GM12878 (cell line): ENCODE data around the gene VPS8. TPM values are rescaled to one million over a fixed set of nuclear protein-coding genes. Genes with fewer than 3 reads are reported as not detected.

Source experiments
- ATAC-seq: fragments of 200-7000 bp; cut with Tn5 transposase; 3 replicates; pipeline ENCODE4 v1.9.1; 2020; ENCODE audit warnings: mild to moderate bottlenecking, moderate library complexity
- BruUV-seq: library from RNA; stranded (reverse); fragments of 400-500 nt; replicated peaks from 2 replicates; lab custom pipeline; 2021; lab: Mats Ljungman, UMichigan
- CTCF ChIA-PET: fragments of 300-600 bp; sonication (Branson Sonifier 250); formaldehyde crosslinking; extraction: SDS; loops from one replicate; lab custom pipeline; 2021; ENCODE audit warnings: inconsistent platforms; lab: Yijun Ruan, JAX
- POLR2A ChIA-PET: fragments of 350-600 bp; formaldehyde crosslinking; extraction: SDS; loops from one replicate; lab custom pipeline; 2021; ENCODE audit warnings: inconsistent platforms; lab: Charles Lee
- RAD21 ChIA-PET: fragments of 300-600 bp; sonication (Branson Sonifier 250); formaldehyde crosslinking; loops from one replicate; lab custom pipeline; 2023; ENCODE audit warnings: antibody characterized with exemption; ENCODE audit not compliant: unreplicated experiment; lab: Charles Lee
- SMC1A ChIA-PET: fragments of 300-600 bp; sonication (Branson Sonifier 250); formaldehyde crosslinking; loops from one replicate; lab custom pipeline; 2023; ENCODE audit not compliant: unreplicated experiment, uncharacterized antibody; lab: Charles Lee
- DNase-seq: peaks from one replicate; pipeline ENCODE4 v3.0.0-alpha.2; 2011; ENCODE audit warnings: low read depth, low spot score
- FAIRE-seq: peaks from 3 replicates; lab custom pipeline; 2011; peaks lifted over from hg19 to GRCh38; lab: Jason Lieb, UNC
- H2AFZ ChIP-seq: 2 replicates; pipeline ENCODE4 v1.6.0; 2011; ENCODE audit warnings: low read depth, low read length, control low read depth; ENCODE audit not compliant: control insufficient read depth
- H3K27ac ChIP-seq: 2 replicates; pipeline ENCODE4 v1.5.1; 2011; ENCODE audit warnings: control low read depth; ENCODE audit not compliant: control insufficient read depth, insufficient read depth
- H3K27me3 ChIP-seq, 2 experiments: replicated peaks in 1 of 2; 2 replicates each; pipeline versions ENCODE4 v1.6.0 to v1.6.1; 2011; ENCODE audit warnings: low read length in 1 of 2; ENCODE audit not compliant: control insufficient read depth in 2 of 2, insufficient read depth in 2 of 2
- H3K36me3 ChIP-seq, 2 experiments: 2 replicates each; pipeline ENCODE4 v1.5.1; 2011; ENCODE audit warnings: low read length in 1 of 2; ENCODE audit not compliant: control insufficient read depth in 2 of 2, insufficient read depth in 2 of 2
- H3K4me1 ChIP-seq: 2 replicates; pipeline ENCODE4 v1.6.1; 2011; ENCODE audit warnings: mild to moderate bottlenecking, low read length, moderate library complexity, mixed read lengths; ENCODE audit not compliant: control insufficient read depth, insufficient read depth
- H3K4me2 ChIP-seq: 2 replicates; pipeline ENCODE4 v1.6.0; 2011; ENCODE audit warnings: control low read depth; ENCODE audit not compliant: control insufficient read depth, insufficient read depth
- H3K4me3 ChIP-seq: fragments of 200-600 bp; sonication (generic); 2 replicates; pipeline ENCODE4 v1.5.1; 2016
- H3K79me2 ChIP-seq: 2 replicates; pipeline ENCODE4 v1.6.0; 2011; ENCODE audit warnings: low read length; ENCODE audit not compliant: control insufficient read depth, insufficient read depth
- H3K9ac ChIP-seq: 2 replicates; pipeline ENCODE4 v1.8.0; 2011; ENCODE audit warnings: low read length, control low read depth, mixed read lengths; ENCODE audit not compliant: control insufficient read depth, insufficient read depth
- H3K9me3 ChIP-seq: replicated peaks from 3 replicates; pipeline ENCODE4 v1.5.1; 2011; ENCODE audit warnings: mild to moderate bottlenecking, low read length; ENCODE audit not compliant: control insufficient read depth, insufficient read depth
- H4K20me1 ChIP-seq: 2 replicates; pipeline ENCODE4 v1.6.0; 2011; ENCODE audit not compliant: control insufficient read depth, insufficient read depth
- CBFB ChIP-seq: IDR thresholded peaks from 2 replicates; pipeline ENCODE4 v1.6.1; 2016; ENCODE audit warnings: antibody characterized with exemption, low read depth
- NFYB ChIP-seq: IDR thresholded peaks from 2 replicates; pipeline ENCODE4 v1.6.1; 2011; ENCODE audit warnings: low read depth, mild to moderate bottlenecking, low read length, improper control_type of control experiment, moderate library complexity; ENCODE audit not compliant: insufficient read depth
- NR2C1 ChIP-seq: fragments of 450-650 bp; IDR thresholded peaks from 2 replicates; pipeline ENCODE4 v1.6.1; 2017; ENCODE audit warnings: antibody characterized with exemption, mild to moderate bottlenecking, moderate library complexity
- PAX8 ChIP-seq: fragments of 450-650 bp; IDR thresholded peaks from 2 replicates; pipeline ENCODE4 v1.6.1; 2017; ENCODE audit warnings: mild to moderate bottlenecking, moderate library complexity
- PML ChIP-seq: IDR thresholded peaks from 2 replicates; pipeline ENCODE4 v1.6.1; 2012; ENCODE audit warnings: low read length, inconsistent platforms
- POLR2A ChIP-seq: IDR thresholded peaks from 2 replicates; pipeline ENCODE4 v1.6.1; 2011; ENCODE audit warnings: low read depth, mild to moderate bottlenecking, low read length
- REST ChIP-seq: IDR thresholded peaks from 2 replicates; pipeline ENCODE4 v1.6.1; 2012; ENCODE audit warnings: mild to moderate bottlenecking, low read depth, low read length
- SREBF1 ChIP-seq: IDR thresholded peaks from 2 replicates; pipeline ENCODE4 v1.6.1; 2012; ENCODE audit warnings: mild to moderate bottlenecking, low read length
- ZNF24 ChIP-seq: fragments of 450-650 bp; IDR thresholded peaks from 2 replicates; pipeline ENCODE4 v1.6.1; 2017; ENCODE audit warnings: antibody characterized with exemption, mild to moderate bottlenecking
- ZZZ3 ChIP-seq: IDR thresholded peaks from 2 replicates; pipeline ENCODE4 v1.6.1; 2011; ENCODE audit warnings: low read depth; ENCODE audit not compliant: control insufficient read depth, insufficient read length
- WGBS: methylation state at CpG from one replicate; pipeline ENCODE4 v1.1.6; 2016; ENCODE audit warnings: low lambda C conversion rate; ENCODE audit not compliant: insufficient replicate concordance, insufficient coverage; ENCODE audit errors: missing lambda C conversion rate; 5-methylcytosine and 5-hydroxymethylcytosine counted together
- in situ Hi-C: fragments of 300-500 bp; cut with MboI; formaldehyde crosslinking; loops from 9 replicates; pipeline ENCODE4 v1.14.3; 2018; ENCODE audit warnings: mixed read lengths
- intact Hi-C: fragments of 100-400 bp; cut with micrococcal nuclease; formaldehyde crosslinking; loops from one replicate; pipeline ENCODE4 v1.14.2; 2022; ENCODE audit not compliant: unreplicated experiment
- polyA plus RNA-seq, 11 experiments: library from polyadenylated mRNA; depleted of rRNA in 4 of 11; unstranded in 6 of 11; stranded (reverse) in 5 of 11; fragments of >200 nt; fragmentation: Nextera tagmentation in 4 of 11; fragmentation: Illumina TruSeq in 1 of 11; extraction: Ambion mirVana in 4 of 11; extraction: Trizol in 1 of 11; gene quantifications; 1 replicate in 1 of 11; 2 replicates in 10 of 11; pipeline versions ENCODE4 v1.2.1 to v1.2.3, GENCODE V29; 2011 to 2016; ENCODE audit warnings: inconsistent platforms in 2 of 11, missing spikeins in 2 of 11, low read depth in 1 of 11
- total RNA-seq, 4 experiments: library from RNA; depleted of rRNA in 3 of 4; stranded (reverse); fragments of >200 nt in 3 of 4; fragmentation: Illumina TruSeq in 1 of 4; extraction: Trizol in 1 of 4; gene quantifications; 2 replicates each; pipeline versions ENCODE4 v1.2.1 to v1.2.3, GENCODE V29; 2013 to 2021
- TF ChIP-seq, protein P1 (sequence below): fragments of 450-650 bp; IDR thresholded peaks from 2 replicates; pipeline ENCODE4 v1.6.1; 2017; ENCODE audit warnings: mild to moderate bottlenecking, moderate library complexity
- TF ChIP-seq, protein P2 (sequence below): fragments of 450-650 bp; IDR thresholded peaks from 2 replicates; pipeline ENCODE4 v1.6.1; 2017; ENCODE audit warnings: borderline replicate concordance

The VPS8 gene
- total and polyA plus RNA-seq, 10 of the 15 experiments (the other 5 are each of a cell fraction or from before 2014, with no cell fraction given): 8.9 to 34.7 (median 20.9) TPM

DNA sequence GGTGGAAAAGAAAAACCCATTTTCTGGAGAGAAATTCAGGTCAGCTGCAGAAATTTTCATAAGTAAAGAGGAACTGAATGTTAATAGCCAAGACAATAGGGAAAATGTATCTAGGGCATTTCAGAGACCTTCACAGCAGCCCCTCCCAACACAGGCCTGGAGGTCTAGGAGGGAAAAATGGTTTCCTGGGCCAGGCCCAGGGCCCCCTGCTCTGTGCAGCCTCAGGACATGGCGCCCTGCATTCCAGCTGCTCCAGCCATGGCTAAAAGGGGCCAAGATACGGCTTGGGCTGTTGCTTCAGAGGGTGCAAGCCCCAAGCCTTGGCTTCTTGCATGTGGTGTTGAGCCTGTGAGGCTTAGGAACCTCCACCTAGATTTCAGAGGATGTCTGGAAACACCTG lies 248.7 kb downstream of the VPS8 start:
- FAIRE-seq (no peak), ATAC-seq (no peak), DNase-seq (no peak)
- no peak for TF ChIP-seq PAX8
- no peak for TF ChIP-seq REST
- no peak for TF ChIP-seq NR2C1
- no peak for TF ChIP-seq ZNF24
- TF ChIP-seq SREBF1: no peak
- no peak for TF ChIP-seq PML
- TF ChIP-seq ZZZ3: no peak
- TF ChIP-seq, protein P1, sequence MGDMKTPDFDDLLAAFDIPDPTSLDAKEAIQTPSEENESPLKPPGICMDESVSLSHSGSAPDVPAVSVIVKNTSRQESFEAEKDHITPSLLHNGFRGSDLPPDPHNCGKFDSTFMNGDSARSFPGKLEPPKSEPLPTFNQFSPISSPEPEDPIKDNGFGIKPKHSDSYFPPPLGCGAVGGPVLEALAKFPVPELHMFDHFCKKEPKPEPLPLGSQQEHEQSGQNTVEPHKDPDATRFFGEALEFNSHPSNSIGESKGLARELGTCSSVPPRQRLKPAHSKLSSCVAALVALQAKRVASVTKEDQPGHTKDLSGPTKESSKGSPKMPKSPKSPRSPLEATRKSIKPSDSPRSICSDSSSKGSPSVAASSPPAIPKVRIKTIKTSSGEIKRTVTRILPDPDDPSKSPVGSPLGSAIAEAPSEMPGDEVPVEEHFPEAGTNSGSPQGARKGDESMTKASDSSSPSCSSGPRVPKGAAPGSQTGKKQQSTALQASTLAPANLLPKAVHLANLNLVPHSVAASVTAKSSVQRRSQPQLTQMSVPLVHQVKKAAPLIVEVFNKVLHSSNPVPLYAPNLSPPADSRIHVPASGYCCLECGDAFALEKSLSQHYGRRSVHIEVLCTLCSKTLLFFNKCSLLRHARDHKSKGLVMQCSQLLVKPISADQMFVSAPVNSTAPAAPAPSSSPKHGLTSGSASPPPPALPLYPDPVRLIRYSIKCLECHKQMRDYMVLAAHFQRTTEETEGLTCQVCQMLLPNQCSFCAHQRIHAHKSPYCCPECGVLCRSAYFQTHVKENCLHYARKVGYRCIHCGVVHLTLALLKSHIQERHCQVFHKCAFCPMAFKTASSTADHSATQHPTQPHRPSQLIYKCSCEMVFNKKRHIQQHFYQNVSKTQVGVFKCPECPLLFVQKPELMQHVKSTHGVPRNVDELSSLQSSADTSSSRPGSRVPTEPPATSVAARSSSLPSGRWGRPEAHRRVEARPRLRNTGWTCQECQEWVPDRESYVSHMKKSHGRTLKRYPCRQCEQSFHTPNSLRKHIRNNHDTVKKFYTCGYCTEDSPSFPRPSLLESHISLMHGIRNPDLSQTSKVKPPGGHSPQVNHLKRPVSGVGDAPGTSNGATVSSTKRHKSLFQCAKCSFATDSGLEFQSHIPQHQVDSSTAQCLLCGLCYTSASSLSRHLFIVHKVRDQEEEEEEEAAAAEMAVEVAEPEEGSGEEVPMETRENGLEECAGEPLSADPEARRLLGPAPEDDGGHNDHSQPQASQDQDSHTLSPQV: no peak
- TF ChIP-seq, protein P2, sequence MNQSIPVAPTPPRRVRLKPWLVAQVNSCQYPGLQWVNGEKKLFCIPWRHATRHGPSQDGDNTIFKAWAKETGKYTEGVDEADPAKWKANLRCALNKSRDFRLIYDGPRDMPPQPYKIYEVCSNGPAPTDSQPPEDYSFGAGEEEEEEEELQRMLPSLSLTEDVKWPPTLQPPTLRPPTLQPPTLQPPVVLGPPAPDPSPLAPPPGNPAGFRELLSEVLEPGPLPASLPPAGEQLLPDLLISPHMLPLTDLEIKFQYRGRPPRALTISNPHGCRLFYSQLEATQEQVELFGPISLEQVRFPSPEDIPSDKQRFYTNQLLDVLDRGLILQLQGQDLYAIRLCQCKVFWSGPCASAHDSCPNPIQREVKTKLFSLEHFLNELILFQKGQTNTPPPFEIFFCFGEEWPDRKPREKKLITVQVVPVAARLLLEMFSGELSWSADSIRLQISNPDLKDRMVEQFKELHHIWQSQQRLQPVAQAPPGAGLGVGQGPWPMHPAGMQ: no peak
- no peak for TF ChIP-seq POLR2A
- TF ChIP-seq CBFB: no peak
- TF ChIP-seq NFYB: no peak
- CTCF ChIA-PET: no interaction called here
- Histone ChIP-seq H4K20me1 (no peaks in the 10 kb centered on the region), H3K4me2 (no peak overlapping the region), H3K9me3 (peaks cover 3% of the 10 kb centered on the region; the same call in 1 of the 3 replicates), H3K4me1 (no peaks in the 10 kb centered on the region), H2AFZ (no peak overlapping the region), H3K79me2 (no peaks in the 10 kb centered on the region), H3K36me3 (no peaks in the 10 kb centered on the region), H3K27ac (no peak overlapping the region), H3K27me3 (no peaks in the 10 kb centered on the region), H3K4me3 (no peak overlapping the region), H3K9ac (no peak overlapping the region)
- SMC1A ChIA-PET: interaction anchor here (1.4 kb wide), 1 partner anchor 29 kb away, joined by 3 read pairs; no protein-coding TSS in a partner anchor
- RAD21 ChIA-PET: no interaction called here
- 21% methylated on average over 2 of the region's 2 CpGs for WGBS
- in situ Hi-C loops (no loop called here), intact Hi-C loops (no loop called here)
- BruUV-seq: no TSS peak
- POLR2A ChIA-PET: no interaction called here
